Measurements from ENCODE around the gene RIPOR3. TPM values are rescaled to one million over a fixed set of nuclear protein-coding genes. Genes with fewer than 3 reads are reported as not detected.
A peak's percentile ranks its signal among the peaks of the same experiment; 100 is the strongest.

The RIPOR3 gene
- total and polyA plus RNA-seq, 4 donors, result 4.3 to 9.9 (median 7.7) TPM

GRCh38 chr20:50734730-50735679 is 43.7 kb upstream of the RIPOR3 start:
- Histone ChIP-seq H3K9ac (ENCODE audit: insufficient read depth in 1 of 2, low read length in 2 of 2) (no peak overlapping the region), H3K27me3 (ENCODE audit: control insufficient read depth in 3 of 3, insufficient read depth in 3 of 3, low read length in 2 of 3) (peaks cover 0 to 15% (median 7%) of the 10 kb centered on the region in 3 donors), H3K27ac (ENCODE audit: low read depth in 1 of 2, low read length in 1 of 2) (no peak overlapping the region), H3K36me3 (ENCODE audit: control insufficient read depth in 4 of 4, insufficient read depth in 4 of 4, low read length in 4 of 4) (no peaks in the 10 kb centered on the region), H3K4me1 (ENCODE audit: control insufficient read depth in 5 of 5, insufficient read depth in 5 of 5, low read length in 5 of 5) (peaks cover 0 to 12% (median 3%) of the 10 kb centered on the region in 5 donors), H3K9me3 (ENCODE audit: control insufficient read depth in 4 of 4, insufficient read depth in 3 of 4, low read length in 3 of 4) (no peaks in the 10 kb centered on the region), H3K4me3 (no peak overlapping the region)
- 76 to 90% methylated on average over 9 of the region's 9 CpGs for WGBS, 2 donors
- TF ChIP-seq CTCF (IDR thresholded peaks at IDR 0.05; ENCODE audit: control extremely low read depth, extremely low read depth), result no peak
- ATAC-seq (ENCODE audit: insufficient read depth, low FRiP score) (no peak), DNase-seq (no peak)

GRCh38 chr20:50733644-50734349 is 42.5 kb upstream of the RIPOR3 start:
- TF ChIP-seq CTCF (IDR thresholded peaks at IDR 0.05; ENCODE audit: control extremely low read depth, extremely low read depth), result no peak
- WGBS, 2 donors, result 74 to 92% methylated on average over 1 of the region's 1 CpG
- Histone ChIP-seq H3K9ac (ENCODE audit: insufficient read depth in 1 of 2, low read length in 2 of 2) (no peak overlapping the region), H3K9me3 (ENCODE audit: control insufficient read depth in 4 of 4, insufficient read depth in 3 of 4, low read length in 3 of 4) (no peaks in the 10 kb centered on the region), H3K36me3 (ENCODE audit: control insufficient read depth in 4 of 4, insufficient read depth in 4 of 4, low read length in 4 of 4) (no peaks in the 10 kb centered on the region), H3K27me3 (ENCODE audit: control insufficient read depth in 3 of 3, insufficient read depth in 3 of 3, low read length in 2 of 3) (peaks cover 0 to 15% (median 7%) of the 10 kb centered on the region in 3 donors), H3K4me3 (no peak overlapping the region), H3K27ac (ENCODE audit: low read depth in 1 of 2, low read length in 1 of 2) (no peak overlapping the region), H3K4me1 (ENCODE audit: control insufficient read depth in 5 of 5, insufficient read depth in 5 of 5, low read length in 5 of 5) (peaks cover 0 to 17% (median 4%) of the 10 kb centered on the region in 5 donors)
- DNase-seq (no peak), ATAC-seq (ENCODE audit: insufficient read depth, low FRiP score) (no peak)

GRCh38 chr20:50731930-50732690 is 40.8 kb upstream of the RIPOR3 start:
- Histone ChIP-seq H3K9me3 (ENCODE audit: control insufficient read depth in 4 of 4, insufficient read depth in 3 of 4, low read length in 3 of 4) (no peaks in the 10 kb centered on the region), H3K9ac (ENCODE audit: insufficient read depth in 1 of 2, low read length in 2 of 2) (peak overlapping the region; percentile 55 to 59), H3K27me3 (ENCODE audit: control insufficient read depth in 3 of 3, insufficient read depth in 3 of 3, low read length in 2 of 3) (peaks cover 0 to 15% (median 7%) of the 10 kb centered on the region in 3 donors), H3K4me3 (peak overlapping the region; percentile 90), H3K27ac (ENCODE audit: low read depth in 1 of 2, low read length in 1 of 2) (peak overlapping the region; percentile 81 to 89), H3K4me1 (ENCODE audit: control insufficient read depth in 5 of 5, insufficient read depth in 5 of 5, low read length in 5 of 5) (peaks cover 0 to 14% (median 4%) of the 10 kb centered on the region in 5 donors), H3K36me3 (ENCODE audit: control insufficient read depth in 4 of 4, insufficient read depth in 4 of 4, low read length in 4 of 4) (no peaks in the 10 kb centered on the region)
- 11 to 13% methylated on average over 25 to 29 of the region's 29 CpGs for WGBS, 2 donors
- no peak for ATAC-seq (ENCODE audit: insufficient read depth, low FRiP score)
- peak in 1 of 3 donors; percentile 46 for DNase-seq
- no peak for TF ChIP-seq CTCF (IDR thresholded peaks at IDR 0.05; ENCODE audit: control extremely low read depth, extremely low read depth)

Data from lung (tissue), 12 donors.